HG02943 (cell line): Measurements from ENCODE around the gene TNFAIP8L2.

Experiments used
- ATAC-seq: cut with Tn5 transposase; IDR thresholded peaks from one replicate; pipeline ENCODE4 v1.9.1; 2021; ENCODE audit warnings: mild to moderate bottlenecking, low read depth, moderate library complexity; ENCODE audit not compliant: unreplicated experiment

TNFAIP8L2 gene

GRCh38 chr1:151156515-151156819 is at the start of gene TNFAIP8L2:
Gene TNFAIP8L2 (plus strand): TSS chr1:151156649. CDS start chr1:151158698, 2,049 bp downstream.
- ATAC-seq: no peak

- no peak for ATAC-seq
Measured at GRCh38 chr1:151106894-151107293, 49.6 kb upstream of the TNFAIP8L2 start.

- no peak for ATAC-seq
Measured at GRCh38 chr1:151108331-151108730, 48.1 kb upstream of the TNFAIP8L2 start.

GRCh38 chr1:151113877-151114276 is 42.6 kb upstream of the TNFAIP8L2 start:
- no peak for ATAC-seq

- no peak for ATAC-seq
Measured at GRCh38 chr1:151124763-151125403, 31.6 kb upstream of the TNFAIP8L2 start.

GRCh38 chr1:151128800-151129199 is 27.6 kb upstream of the TNFAIP8L2 start:
- no peak for ATAC-seq

- no peak for ATAC-seq
Measured at GRCh38 chr1:151130987-151131586, 25.4 kb upstream of the TNFAIP8L2 start.

- no peak for ATAC-seq
Measured at GRCh38 chr1:151131701-151132334, 24.6 kb upstream of the TNFAIP8L2 start.

- no peak for ATAC-seq
Measured at GRCh38 chr1:151132335-151133017, 24.0 kb upstream of the TNFAIP8L2 start.

GRCh38 chr1:151133018-151133806 is 23.2 kb upstream of the TNFAIP8L2 start:
- no peak for ATAC-seq

GRCh38 chr1:151134396-151134795 is 22.1 kb upstream of the TNFAIP8L2 start:
- ATAC-seq: no peak

- no peak for ATAC-seq
Measured at GRCh38 chr1:151134991-151135390, 21.5 kb upstream of the TNFAIP8L2 start.

- no peak for ATAC-seq
Measured at GRCh38 chr1:151135433-151136385, 20.7 kb upstream of the TNFAIP8L2 start.

- ATAC-seq: no peak
Measured at GRCh38 chr1:151137789-151138188, 18.7 kb upstream of the TNFAIP8L2 start.

GRCh38 chr1:151142411-151143056 is 13.9 kb upstream of the TNFAIP8L2 start:
- no peak for ATAC-seq

GRCh38 chr1:151143057-151143435 is 13.4 kb upstream of the TNFAIP8L2 start:
- no peak for ATAC-seq

- no peak for ATAC-seq
Measured at GRCh38 chr1:151143986-151144385, 12.5 kb upstream of the TNFAIP8L2 start.

- no peak for ATAC-seq
Measured at GRCh38 chr1:151144474-151145303, 11.8 kb upstream of the TNFAIP8L2 start.
